D341Med (cell line): ENCODE results near the gene C1orf21.

Experiments used
- DNase-seq: peaks from one replicate; pipeline ENCODE4 v3.0.0; 2012; ENCODE audit warnings: low spot score

The C1orf21 gene

GRCh38 chr1:184449916-184450315, 63.1 kb downstream of the C1orf21 start:
- DNase-seq, result no peak

- no peak for DNase-seq
Observed at GRCh38 chr1:184455786-184456185, 69.0 kb downstream of the C1orf21 start.

DNA sequence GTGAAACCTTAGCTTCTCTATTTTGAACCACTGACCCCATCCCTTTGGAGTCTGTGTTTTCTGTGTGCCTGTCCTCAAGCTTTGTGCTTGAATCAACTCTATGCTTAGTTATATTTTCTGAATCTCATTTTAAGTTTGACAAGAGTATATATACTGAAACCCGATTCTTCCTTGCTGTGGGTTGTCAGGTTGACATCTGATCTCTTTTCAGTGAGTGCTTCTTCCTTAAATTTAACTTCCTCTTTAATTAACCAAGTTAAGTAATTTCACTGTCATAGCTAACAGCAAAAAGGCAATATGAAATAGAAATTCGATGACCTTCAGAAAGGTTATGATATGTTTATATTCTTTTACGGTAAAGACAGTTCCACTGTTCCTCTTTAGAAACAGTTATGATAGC, 69.4 kb downstream of the C1orf21 start:
- no peak for DNase-seq

GRCh38 chr1:184457500-184457899, 70.7 kb downstream of the C1orf21 start:
- no peak for DNase-seq

GRCh38 chr1:184461321-184461720, 74.5 kb downstream of the C1orf21 start:
- DNase-seq, result no peak

GRCh38 chr1:184462155-184462554, 75.3 kb downstream of the C1orf21 start:
- DNase-seq, result no peak

DNA sequence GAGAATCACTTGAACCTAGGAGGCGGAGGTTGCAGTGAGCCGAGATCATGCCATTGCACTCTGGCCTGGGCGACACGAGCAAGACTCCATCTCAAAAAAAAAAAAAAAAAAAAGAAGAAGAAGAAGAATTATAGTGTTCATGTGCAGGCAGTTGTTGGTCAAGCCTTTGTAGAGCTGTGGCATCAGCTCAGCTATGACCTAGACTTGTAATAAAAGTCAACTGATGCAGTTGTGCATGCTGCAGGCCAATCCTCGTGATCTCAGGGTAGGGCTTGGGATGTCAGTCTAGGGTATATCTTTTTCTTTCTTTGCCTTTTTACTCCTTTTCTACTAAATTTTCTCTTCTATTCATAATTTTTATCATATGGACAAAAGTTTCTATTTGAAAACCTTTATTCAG, 76.2 kb downstream of the C1orf21 start:
- no peak for DNase-seq

DNA sequence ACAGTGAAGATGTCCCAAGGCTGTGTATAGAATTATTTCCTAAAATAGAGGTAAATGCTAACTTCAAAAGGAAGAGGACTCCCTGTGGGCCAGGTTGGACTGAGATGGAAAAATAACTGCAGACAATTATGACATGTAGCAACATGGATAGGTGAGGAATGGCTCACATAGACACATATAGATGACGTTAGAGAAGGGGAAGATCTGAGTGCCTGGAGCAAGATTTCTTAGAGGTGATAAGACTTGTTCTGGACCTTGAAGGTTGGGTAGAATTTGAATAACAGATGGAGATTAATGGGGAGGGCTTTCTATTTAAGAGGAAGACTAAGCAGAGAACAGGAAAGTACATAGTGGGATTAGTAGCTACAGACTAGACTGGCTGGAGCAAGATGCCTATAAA, 76.9 kb downstream of the C1orf21 start:
- no peak for DNase-seq

- DNase-seq, result no peak
Observed at GRCh38 chr1:184464757-184465156, 77.9 kb downstream of the C1orf21 start.

DNA sequence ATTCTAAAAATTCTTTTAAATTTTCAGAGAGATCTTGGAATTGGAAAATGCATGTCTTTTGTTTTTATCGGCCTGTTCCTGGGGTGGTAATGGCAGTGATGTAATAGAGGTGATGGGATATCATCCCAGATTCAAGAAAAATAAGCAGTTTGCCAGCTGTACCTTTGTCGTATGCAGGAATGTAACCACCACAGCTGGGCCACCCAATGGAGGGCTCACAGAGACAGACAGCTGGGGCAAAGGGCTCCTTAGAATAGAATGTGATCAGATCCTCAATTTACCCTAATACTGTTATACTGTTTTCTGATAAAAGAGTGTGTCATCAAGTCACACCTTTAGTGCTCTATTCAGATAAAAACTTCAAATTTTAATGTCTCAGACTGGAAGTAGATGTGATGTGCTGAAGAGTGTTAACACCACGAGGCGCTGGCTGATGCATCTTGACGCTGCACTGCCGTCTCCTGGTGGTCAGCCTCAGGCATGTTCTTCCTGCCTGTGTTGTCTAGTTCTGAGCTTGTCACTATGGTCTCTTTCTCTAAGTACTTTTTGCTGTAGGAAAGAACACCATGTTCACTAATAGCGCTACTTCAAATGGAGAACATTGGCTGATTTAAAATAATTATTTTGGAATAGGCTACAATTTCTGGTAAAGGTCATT, 78.8 kb downstream of the C1orf21 start:
- no peak for DNase-seq

DNA sequence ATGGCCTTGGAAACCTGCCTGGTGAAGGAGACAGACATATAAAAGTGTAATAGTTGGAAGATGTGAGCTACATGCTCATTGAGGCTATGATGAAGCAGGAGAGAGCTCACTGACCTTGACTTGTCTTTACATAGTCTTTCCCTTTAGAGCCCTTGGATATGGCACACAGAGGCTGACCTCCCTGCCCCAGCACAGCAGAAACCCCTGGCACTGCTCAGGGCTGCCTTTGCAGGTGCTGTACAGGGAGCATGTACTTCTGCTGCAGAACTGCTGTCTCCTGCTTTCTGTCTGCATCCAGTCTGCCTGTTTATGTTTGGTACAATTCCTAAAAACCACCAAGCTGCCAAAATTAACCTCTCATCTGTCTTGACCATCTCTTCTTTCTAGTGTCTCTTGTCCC, 80.5 kb downstream of the C1orf21 start:
- no peak for DNase-seq

DNA sequence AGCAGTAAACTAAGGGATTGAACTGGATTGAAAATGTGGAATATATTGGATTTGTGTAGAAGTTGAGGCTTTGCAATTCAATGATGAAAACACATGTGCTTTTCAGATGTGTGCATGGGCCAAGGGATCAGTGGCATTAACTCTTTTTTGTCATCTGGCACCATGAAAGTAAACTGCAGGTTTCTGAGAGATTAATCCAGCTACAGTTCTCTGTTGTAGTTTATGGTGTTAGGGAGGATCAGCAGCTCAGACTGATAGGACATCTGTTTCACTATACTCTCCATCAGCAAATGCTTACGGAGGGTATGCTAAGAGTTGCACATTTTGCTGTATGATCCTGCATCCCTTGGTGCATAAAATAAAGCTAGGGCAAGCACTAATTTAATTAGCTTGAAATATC, 82.6 kb downstream of the C1orf21 start:
- DNase-seq, result peak; percentile 67

GRCh38 chr1:184471686-184472085, 84.9 kb downstream of the C1orf21 start:
- no peak for DNase-seq

DNA sequence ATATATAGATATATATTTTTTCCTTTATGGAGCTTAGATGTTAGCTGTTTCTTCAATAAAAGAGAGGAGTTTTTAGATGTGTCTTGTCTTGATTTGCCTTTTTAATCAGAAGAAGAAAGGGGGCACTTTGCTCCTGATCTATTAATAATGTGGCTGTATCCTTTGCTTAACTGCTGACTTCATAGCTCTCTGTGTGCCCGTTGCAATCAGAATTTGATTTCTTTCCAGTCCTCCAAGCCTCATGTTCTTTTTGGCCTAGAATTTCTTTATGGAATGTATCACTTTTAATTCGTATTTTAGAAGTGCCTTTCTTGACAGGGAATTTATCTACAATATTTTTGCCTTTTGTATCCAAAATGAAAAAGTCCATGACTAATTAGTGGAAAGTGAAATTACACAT, 85.3 kb downstream of the C1orf21 start:
- DNase-seq, result no peak

DNA sequence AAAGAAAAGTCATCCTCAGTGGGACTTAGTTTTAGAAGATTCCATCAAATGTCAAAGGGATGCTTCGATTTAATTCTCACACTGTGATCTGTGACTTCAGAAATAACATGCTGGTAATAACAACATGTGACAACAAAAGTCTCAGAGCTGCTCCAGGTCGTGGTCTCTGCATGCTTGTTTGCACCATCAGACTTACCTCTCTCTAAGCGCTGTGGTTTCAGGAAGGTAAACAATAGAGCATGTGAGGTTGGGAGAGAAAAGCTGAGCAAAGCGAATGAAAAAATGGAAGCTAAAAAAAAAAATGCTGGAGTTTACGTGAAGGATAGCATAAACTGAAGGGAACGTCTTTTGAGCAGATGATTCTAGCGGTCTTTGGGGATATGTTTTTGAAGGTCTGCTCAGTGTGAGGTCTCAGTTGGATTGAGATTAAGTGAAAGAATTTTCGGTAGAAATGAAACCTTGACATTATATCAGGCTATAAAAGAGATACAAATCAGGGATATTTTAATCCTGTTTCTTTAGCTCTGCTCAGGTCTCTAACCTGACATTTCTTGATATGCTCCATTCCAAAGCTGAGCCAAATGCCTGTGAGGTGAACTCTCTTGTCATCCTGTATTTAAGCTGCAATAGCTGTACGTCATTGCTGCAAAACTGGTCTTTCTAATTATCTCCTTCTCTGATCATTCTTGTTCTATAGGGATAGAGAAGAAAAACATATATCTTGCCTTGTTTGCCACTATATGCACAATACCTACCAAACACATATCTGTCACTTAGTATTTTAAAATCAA, 86.5 kb downstream of the C1orf21 start:
- no peak for DNase-seq

GRCh38 chr1:184476187-184476586, 89.4 kb downstream of the C1orf21 start:
- DNase-seq, result no peak

DNA sequence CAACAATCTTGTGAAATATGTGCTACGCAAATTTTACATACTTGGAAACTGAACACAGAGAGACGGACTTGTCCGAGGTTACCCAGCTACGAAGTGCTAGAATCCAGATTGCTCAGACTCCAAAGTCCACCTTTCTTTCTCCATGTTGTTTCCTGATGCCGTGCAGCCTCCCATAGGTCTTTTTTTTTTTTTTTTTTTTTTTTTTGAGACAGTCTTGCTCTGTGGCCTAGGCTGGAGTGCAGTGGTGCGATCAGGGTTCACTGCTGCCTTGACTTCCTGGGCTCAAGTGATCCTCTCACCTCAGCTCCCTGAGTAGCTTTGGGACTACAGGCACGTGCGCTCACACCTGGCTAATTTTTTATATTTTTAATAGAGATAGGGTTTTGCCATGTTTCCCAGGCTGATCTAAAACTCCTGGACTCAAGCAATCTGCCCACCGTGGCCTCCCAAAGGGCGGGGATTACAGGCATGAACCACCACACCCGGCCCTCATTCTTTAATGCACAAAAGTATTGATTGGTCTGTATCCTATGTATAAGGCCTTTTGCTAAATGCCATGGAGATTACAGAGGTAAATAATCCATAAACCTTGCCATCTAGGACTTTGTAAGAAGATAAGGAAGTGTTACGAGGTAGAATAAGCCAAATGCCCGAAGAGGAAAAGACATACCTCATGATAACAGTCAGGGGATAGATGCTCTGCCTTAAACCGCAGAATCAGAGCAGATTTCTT, 92.8 kb downstream of the C1orf21 start:
- DNase-seq, result no peak

- no peak for DNase-seq
Observed at GRCh38 chr1:184480736-184481135, 93.9 kb downstream of the C1orf21 start.

DNA sequence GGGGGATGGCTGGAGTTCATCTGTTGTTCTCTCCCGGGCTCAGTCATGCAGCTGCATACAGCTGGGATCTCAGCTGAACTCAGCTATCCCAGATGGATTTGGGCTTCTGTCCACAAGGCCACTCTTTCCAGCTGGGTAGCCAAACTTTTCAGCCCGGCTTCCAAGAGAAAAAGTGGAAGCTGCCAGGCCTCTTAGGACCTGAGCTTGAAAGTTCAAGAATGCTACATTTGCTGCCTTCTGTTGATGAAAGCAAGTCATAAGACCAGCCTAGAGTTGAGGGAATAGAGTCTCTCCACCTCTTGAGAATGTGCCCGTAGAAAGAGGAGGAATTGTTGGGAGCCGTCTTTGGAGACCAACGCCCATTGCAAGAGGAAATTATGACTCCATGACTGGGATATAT, 95.3 kb downstream of the C1orf21 start:
- no peak for DNase-seq

GRCh38 chr1:184483101-184483683, 96.4 kb downstream of the C1orf21 start:
- DNase-seq, result no peak

- DNase-seq, result no peak
Observed at GRCh38 chr1:184485751-184486723, 99.2 kb downstream of the C1orf21 start.
